Activated CD4-positive, alpha-beta T cell treated with anti-CD3 and anti-CD28 coated beads, Interleukin-2, amount 10 ng/mL, durations not matched to agents 24 days and 14 days (primary cell): ENCODE results near the gene SLC49A4. TPM values are rescaled to one million over a fixed set of nuclear protein-coding genes. Genes with fewer than 3 reads are reported as not detected.

Source experiments
- DNase-seq: peaks from one replicate; pipeline ENCODE4 v3.0.0; 2022
- H3K27ac Mint-ChIP-seq: one replicate; pipeline ENCODE4 v1.8.0; 2022; ENCODE audit warnings: mild to moderate bottlenecking, mixed read lengths
- H3K27me3 Mint-ChIP-seq: one replicate; pipeline ENCODE4 v1.8.0; 2022; ENCODE audit warnings: mixed read lengths
- H3K36me3 Mint-ChIP-seq: one replicate; pipeline ENCODE4 v1.8.0; 2022; ENCODE audit warnings: low read depth, mild to moderate bottlenecking, mixed read lengths
- H3K4me1 Mint-ChIP-seq: one replicate; pipeline ENCODE4 v1.8.0; 2021; ENCODE audit warnings: mixed read lengths
- H3K4me3 Mint-ChIP-seq: one replicate; pipeline ENCODE4 v1.8.0; 2022; ENCODE audit warnings: mild to moderate bottlenecking, moderate library complexity, mixed read lengths
- H3K9me3 Mint-ChIP-seq: one replicate; pipeline ENCODE4 v1.8.0; 2021; ENCODE audit warnings: mixed read lengths
- intact Hi-C: fragments of 100-400 bp; cut with micrococcal nuclease; formaldehyde crosslinking; loops from one replicate; pipeline ENCODE4 v1.15.1; 2023
- total RNA-seq: library from RNA; stranded (reverse); gene quantifications from 2 replicates; pipeline ENCODE4 v1.2.3, GENCODE V29; 2022

Gene SLC49A4
- total RNA-seq, 1 donor from 2014 or later = 1.4 TPM

DNA sequence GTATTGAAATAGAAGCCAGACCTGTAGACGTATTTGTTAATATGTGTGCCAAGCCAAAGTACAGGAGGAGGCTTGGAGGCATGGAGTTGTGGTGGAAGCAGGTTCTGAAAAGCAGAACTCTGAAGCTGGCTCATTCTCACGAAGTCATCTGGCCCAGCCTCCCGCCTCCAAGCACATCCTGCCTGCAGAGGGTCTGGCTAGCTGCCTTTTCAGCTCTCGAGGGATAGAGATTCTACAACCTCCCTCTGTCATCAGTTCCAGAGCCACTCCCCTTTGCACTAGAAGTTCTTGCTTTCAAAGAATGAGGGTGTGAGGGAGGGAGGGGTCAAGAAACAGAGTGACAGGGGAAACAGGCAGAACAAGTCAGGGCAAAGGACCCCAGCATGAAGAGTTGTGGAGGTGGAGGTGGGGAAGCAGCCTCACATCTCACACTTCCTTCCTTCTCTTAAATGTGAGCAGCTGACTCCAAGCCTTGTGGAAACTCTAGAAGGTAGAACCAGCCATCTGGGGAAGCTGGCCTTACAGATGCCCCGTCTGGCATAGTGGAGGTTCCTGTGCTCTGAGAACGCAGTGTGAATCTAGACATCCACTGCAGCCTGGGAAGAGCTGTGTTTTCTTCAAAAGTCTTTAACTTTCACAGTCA, 95.3 kb downstream of the SLC49A4 start:
- H3K4me3 Mint-ChIP-seq = no peak overlapping the region
- no peak overlapping the region for H3K27ac Mint-ChIP-seq
- intact Hi-C loops = no loop called here
- no peaks in the 10 kb centered on the region for H3K9me3 Mint-ChIP-seq
- H3K27me3 Mint-ChIP-seq = peaks cover 5% of the 10 kb centered on the region
- peaks cover 19% of the 10 kb centered on the region for H3K4me1 Mint-ChIP-seq
- DNase-seq = peak; percentile 69
- H3K36me3 Mint-ChIP-seq = no peaks in the 10 kb centered on the region

DNA sequence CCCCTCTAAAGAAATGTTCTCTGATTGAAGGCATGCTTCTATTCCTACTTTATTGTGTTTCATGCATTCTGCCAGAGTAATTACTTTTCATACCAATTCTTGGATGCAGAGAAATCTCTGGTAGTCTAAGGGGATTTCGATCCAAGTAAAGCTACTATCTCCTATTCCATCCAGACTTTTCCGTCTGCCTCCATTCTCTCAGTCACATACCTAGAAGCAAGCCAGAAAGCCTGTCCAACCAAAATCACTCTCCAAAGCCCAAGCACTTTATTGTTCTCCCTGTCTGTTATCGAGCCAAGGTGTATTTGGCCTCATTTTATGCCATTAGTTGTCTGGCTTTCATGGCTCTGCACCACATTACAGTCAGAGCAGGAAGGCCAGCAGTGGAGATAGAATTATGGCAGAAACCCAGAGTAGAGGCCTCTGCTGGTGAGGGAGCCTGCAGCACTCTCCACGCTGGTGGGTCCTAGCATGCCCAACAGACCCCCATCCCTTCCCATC, 95.9 kb downstream of the SLC49A4 start:
- no peaks in the 10 kb centered on the region for H3K36me3 Mint-ChIP-seq
- no peak for DNase-seq
- H3K9me3 Mint-ChIP-seq = no peaks in the 10 kb centered on the region
- no peak overlapping the region for H3K4me3 Mint-ChIP-seq
- peaks cover 3% of the 10 kb centered on the region for H3K27me3 Mint-ChIP-seq
- peaks cover 19% of the 10 kb centered on the region for H3K4me1 Mint-ChIP-seq
- intact Hi-C loops = no loop called here
- no peak overlapping the region for H3K27ac Mint-ChIP-seq

DNA sequence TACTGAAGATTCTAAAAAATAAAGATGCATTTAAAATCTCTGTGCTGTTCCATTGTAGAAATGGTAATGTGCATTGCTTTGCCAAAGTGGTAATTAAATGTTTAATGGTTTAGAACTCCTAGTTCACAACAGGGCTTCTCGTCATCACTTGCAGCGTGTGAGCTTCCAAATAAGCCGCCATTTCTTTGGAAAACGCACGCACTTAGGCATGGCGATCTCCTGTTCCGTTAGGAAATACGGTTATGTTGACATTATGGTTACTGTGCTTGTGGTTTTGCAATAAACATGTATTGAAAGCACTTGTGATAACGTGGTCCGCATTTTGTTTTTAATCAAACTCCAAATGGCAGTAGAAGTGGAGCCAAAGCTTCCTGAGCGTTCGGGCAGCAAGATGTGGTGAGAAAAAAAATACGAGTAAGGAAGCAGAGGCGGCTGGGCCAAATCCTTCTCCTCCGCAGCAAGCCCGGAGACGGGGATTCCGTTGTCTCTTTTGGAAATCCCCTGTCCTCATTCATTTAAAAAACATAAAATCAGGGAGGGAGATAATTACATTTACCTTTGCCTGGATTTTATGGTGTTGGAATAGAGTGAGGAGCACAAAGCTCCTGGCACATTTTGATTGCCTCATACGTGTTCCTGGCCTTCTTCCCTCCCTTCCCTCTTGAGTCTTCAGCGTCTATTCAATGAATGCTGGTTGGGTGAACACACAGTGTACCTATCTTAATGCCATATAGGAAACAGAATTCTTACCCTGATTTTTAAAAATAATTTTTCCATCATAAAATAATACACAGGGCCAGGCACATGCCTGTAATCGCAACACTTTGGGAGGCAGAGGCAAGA, 97.5 kb downstream of the SLC49A4 start:
- no peak overlapping the region for H3K27ac Mint-ChIP-seq
- H3K36me3 Mint-ChIP-seq = no peaks in the 10 kb centered on the region
- peaks cover 8% of the 10 kb centered on the region for H3K27me3 Mint-ChIP-seq
- no peak overlapping the region for H3K4me3 Mint-ChIP-seq
- H3K9me3 Mint-ChIP-seq = no peaks in the 10 kb centered on the region
- intact Hi-C loops = no loop called here
- no peak for DNase-seq
- peaks cover 19% of the 10 kb centered on the region for H3K4me1 Mint-ChIP-seq

DNA sequence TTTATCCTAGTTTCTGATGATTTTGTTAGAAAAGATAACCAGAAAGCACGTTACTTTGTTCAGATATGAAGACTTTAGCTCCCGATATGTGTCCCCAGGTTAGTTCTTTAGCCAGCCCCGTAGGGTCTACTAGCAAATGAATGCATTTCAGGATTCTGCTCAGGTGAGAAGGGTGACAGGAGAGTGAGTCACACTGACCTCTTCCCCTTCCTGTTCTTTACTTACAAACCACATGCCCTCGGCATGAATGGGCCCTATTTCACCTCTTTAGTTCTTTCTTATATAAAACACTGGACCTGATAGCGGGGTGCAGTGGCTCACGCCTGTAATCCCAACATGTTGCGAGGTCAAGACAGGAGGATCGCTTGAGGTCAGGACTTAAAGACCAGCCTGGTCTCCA, 98.4 kb downstream of the SLC49A4 start:
- intact Hi-C loops = no loop called here
- peak; percentile 63 for DNase-seq

DNA sequence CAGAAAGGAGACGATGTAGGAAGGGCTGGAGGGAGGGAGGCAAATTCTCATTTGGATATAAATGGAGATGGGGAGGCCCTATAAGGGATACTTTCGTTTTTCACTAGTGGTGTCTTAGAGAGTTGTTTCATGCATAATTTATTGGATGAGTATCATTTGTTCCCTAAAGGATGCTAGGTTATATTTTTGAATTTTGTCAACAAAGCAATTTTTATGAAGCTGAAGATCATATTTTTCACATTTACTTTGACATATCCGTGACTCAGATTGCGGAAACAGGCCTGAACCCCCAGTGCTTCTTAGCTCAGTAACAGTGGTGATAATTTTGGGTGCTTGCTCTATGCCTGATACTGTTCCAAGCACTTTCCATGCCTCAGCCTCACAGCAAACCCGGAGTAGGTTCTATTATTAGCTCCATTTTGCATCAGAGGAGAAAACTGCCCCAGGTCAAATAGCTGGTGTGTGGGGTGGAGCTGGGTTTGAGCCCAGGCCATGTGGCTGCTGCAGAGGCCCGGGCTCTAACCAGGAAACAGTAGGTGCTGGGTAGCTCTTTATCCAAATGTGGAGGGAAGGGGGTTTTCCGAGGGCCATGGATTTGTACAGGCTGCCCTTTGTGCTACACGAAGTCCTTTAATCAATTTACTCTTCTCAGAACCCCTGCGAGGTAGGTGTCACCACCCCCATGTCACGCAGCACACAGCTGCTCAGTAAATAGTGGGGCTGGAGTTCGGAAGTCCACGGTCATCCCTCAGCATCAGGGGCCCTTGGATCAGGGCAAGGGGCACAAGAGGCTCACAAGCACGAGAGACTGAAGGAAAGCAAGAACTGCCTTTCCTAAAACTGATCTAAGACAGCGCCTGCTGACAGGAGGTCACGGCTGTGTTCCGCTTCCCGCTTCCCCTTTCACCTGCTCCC, 99.1 kb downstream of the SLC49A4 start:
- no peak overlapping the region for H3K4me3 Mint-ChIP-seq
- H3K36me3 Mint-ChIP-seq = no peaks in the 10 kb centered on the region
- intact Hi-C loops = no loop called here

More for the DNA sequence above, 98.4 kb downstream of the SLC49A4 start:
- no peak overlapping the region for H3K27ac Mint-ChIP-seq
- no peaks in the 10 kb centered on the region for H3K9me3 Mint-ChIP-seq
- H3K27me3 Mint-ChIP-seq = peaks cover 9% of the 10 kb centered on the region
- no peak overlapping the region for H3K4me3 Mint-ChIP-seq
- no peaks in the 10 kb centered on the region for H3K36me3 Mint-ChIP-seq
- peaks cover 19% of the 10 kb centered on the region for H3K4me1 Mint-ChIP-seq

DNA sequence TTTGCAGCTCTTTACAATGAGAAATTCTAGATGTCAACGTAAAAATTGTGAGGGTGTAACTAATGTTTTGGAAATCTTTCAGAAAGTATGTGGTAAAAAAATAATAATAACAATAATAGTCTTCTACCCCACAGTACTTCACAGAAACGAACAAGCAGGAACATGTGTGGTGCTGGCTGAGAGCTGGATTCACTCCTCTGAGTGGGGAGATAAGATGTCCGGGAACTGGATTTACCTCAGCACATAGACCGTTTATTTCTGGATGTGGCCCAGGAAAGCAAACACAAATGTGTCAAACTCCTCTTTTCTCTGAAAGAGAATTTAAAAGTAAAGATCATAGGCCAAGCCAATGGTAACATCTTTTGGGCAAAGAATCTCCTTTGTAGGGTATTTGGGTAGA, 103.4 kb downstream of the SLC49A4 start:
- H3K27me3 Mint-ChIP-seq = peaks cover 19% of the 10 kb centered on the region
- peaks cover 7% of the 10 kb centered on the region for H3K4me1 Mint-ChIP-seq
- DNase-seq = no peak
- no peaks in the 10 kb centered on the region for H3K36me3 Mint-ChIP-seq
- no peaks in the 10 kb centered on the region for H3K9me3 Mint-ChIP-seq
- intact Hi-C loops = no loop called here
- H3K4me3 Mint-ChIP-seq = no peak overlapping the region
- H3K27ac Mint-ChIP-seq = no peak overlapping the region

More for the DNA sequence above, 99.1 kb downstream of the SLC49A4 start:
- DNase-seq = peak; percentile 52
- Mint-ChIP-seq H3K9me3 (no peaks in the 10 kb centered on the region), H3K4me1 (peaks cover 19% of the 10 kb centered on the region), H3K27me3 (peaks cover 15% of the 10 kb centered on the region), H3K27ac (no peak overlapping the region)

DNA sequence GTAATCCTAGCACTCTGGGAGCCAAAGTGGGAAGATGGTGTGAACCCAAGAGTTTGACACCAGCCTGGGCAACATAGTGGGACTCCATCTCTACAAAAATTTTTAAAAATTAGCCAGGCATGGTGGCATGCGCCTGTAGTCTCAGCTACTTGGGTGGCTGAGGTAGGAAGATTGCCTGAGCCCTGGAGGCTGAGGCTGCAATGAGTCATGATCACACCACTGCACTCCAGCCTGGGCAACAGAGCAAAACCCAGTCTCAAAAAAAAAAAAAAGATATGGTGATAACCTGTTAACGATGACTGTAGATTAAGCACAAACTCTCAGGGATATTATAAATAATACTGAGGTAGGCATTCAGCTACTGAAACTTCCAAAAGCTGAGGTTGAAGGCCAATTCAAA, 107.5 kb downstream of the SLC49A4 start:
- intact Hi-C loops = no loop called here
- Mint-ChIP-seq H3K9me3 (no peaks in the 10 kb centered on the region), H3K36me3 (no peaks in the 10 kb centered on the region), H3K27ac (no peak overlapping the region), H3K27me3 (peaks cover 31% of the 10 kb centered on the region), H3K4me3 (no peak overlapping the region), H3K4me1 (no peaks in the 10 kb centered on the region)
- no peak for DNase-seq

DNA sequence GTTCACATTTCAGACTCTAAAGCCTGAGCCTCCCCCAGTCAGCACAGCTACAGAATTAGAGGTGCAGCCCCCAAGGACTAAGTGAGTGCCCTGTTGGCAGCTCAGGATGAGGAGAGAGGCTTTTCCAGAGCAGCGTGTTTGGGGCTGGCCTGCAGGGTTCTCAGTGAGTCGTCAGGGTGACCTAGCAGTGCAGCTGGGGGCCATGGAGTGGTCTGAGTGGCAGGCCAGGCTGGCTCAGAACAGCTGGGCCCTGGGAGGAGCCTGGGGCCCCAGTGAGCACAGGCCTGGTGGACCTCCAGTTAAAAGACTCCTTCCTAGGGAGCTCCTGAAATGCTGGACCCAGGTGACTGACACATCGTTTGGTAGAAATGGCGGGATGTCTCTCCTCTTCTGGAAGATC, 108.3 kb downstream of the SLC49A4 start:
- no peak overlapping the region for H3K4me3 Mint-ChIP-seq
- H3K9me3 Mint-ChIP-seq = no peaks in the 10 kb centered on the region
- H3K4me1 Mint-ChIP-seq = no peaks in the 10 kb centered on the region
- no peak for DNase-seq
- intact Hi-C loops = no loop called here
- H3K36me3 Mint-ChIP-seq = no peaks in the 10 kb centered on the region
- peaks cover 30% of the 10 kb centered on the region for H3K27me3 Mint-ChIP-seq
- no peak overlapping the region for H3K27ac Mint-ChIP-seq

DNA sequence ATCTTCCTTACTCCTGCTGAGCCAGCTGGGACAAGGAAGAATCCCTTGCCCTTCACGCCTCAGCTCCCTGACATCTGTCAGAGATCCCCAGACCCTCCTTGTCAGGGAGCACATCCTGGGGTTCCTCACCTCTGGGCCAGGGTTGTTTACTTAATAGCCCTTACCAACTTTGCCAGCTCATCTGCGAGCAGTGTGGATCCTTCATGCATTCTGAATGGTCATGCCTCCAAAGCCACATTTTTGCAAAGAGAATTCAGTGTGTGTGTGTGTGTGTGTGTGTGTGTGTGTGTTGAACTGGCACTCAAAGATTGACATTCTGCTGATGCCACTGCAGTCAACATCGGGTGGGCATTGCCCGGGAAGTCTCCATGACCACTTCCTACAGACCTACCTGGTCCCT, 112.6 kb downstream of the SLC49A4 start:
- no peak for DNase-seq
- no peaks in the 10 kb centered on the region for H3K9me3 Mint-ChIP-seq
- no peak overlapping the region for H3K27ac Mint-ChIP-seq
- no peaks in the 10 kb centered on the region for H3K4me1 Mint-ChIP-seq
- no peaks in the 10 kb centered on the region for H3K36me3 Mint-ChIP-seq
- intact Hi-C loops = no loop called here
- H3K4me3 Mint-ChIP-seq = no peak overlapping the region
- H3K27me3 Mint-ChIP-seq = peaks cover 31% of the 10 kb centered on the region

DNA sequence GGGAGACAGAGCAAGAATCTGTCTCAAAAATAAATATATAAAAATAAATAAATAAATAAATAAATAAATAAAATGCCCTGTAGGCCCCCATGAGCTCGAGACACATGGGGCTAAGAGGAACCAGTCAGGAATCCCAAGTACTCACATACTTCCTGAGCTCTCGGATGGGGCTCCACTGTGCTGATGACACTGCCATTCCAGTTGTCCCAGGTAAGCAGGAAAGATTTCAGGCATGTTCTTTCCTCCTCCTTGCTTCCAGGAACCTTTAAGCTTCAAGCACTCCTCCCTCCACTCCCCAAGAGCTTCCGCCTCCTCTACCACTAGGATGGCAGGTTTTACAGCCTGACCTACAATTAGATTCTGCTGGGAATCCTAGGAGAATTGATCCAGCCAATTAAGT, 113.4 kb downstream of the SLC49A4 start:
- Mint-ChIP-seq H3K27ac (no peak overlapping the region), H3K9me3 (no peaks in the 10 kb centered on the region), H3K36me3 (no peaks in the 10 kb centered on the region), H3K27me3 (peaks cover 30% of the 10 kb centered on the region), H3K4me1 (no peaks in the 10 kb centered on the region), H3K4me3 (no peak overlapping the region)
- no peak for DNase-seq
- intact Hi-C loops = no loop called here

DNA sequence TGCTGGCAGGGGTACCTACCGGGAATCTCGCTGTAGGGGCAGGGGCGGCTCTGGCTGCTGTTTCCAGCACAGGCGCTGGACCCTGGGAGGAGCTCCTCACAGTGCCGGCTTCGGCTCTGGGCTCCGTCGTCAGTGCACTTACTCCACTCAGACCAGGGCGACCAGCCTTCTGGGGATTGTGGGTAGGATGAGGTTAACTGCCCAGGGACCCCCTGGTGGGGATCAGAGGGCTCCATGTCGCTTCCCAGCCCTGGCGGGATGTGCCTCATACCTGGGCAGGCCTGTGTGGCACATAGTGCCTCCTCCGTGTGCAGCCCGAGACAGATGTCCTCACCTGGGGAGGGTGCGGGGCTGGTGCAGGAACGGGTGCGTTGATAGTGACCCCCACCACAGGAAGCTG, 117.0 kb downstream of the SLC49A4 start:
- no peak for DNase-seq
- intact Hi-C loops = no loop called here
- peaks cover 17% of the 10 kb centered on the region for H3K27me3 Mint-ChIP-seq
- H3K4me1 Mint-ChIP-seq = no peaks in the 10 kb centered on the region
- H3K9me3 Mint-ChIP-seq = no peaks in the 10 kb centered on the region
- no peaks in the 10 kb centered on the region for H3K36me3 Mint-ChIP-seq
- no peak overlapping the region for H3K27ac Mint-ChIP-seq
- no peak overlapping the region for H3K4me3 Mint-ChIP-seq

DNA sequence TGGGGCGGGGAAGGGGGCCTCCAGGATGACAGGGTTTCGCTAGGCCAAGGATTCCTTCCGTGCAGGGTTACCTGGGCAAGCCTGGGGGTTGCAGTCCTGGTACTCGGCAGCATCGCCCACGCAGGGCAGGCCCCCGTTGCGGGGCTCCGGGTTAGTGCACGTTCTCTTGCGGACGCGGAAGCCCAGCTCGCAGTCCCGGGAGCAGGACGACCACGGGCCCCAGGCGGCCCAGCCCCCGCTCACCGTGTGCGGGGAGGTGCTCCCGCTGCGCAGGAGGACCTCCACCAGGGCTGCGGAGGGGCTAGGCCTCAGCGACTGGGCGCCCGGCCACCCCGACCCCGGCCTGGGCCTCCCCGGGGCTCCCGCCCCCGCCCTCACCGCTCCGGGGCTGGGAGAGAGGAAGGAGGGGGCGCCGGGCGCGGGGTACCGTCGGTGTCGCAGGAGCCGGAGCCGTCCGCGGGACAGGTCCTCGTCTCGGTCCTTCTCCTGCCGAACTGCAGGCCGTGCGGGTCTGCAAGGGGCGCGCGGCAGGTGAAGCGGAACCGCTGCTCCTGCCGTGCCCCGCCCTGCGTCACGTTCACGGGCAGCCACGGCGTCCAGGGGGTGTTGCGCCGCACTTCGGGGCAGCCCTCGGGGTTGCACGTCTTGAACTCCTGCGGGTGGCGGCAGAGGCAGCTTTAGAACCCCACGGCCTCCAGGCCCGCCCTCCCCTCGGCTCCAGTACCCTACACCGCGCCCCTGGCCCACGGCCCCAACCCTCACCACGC, 118.1 kb downstream of the SLC49A4 start:
- intact Hi-C loops = no loop called here
- Mint-ChIP-seq H3K4me3 (no peak overlapping the region), H3K36me3 (no peaks in the 10 kb centered on the region), H3K4me1 (no peaks in the 10 kb centered on the region), H3K9me3 (no peaks in the 10 kb centered on the region), H3K27me3 (peaks cover 20% of the 10 kb centered on the region), H3K27ac (no peak overlapping the region)
- DNase-seq = no peak

DNA sequence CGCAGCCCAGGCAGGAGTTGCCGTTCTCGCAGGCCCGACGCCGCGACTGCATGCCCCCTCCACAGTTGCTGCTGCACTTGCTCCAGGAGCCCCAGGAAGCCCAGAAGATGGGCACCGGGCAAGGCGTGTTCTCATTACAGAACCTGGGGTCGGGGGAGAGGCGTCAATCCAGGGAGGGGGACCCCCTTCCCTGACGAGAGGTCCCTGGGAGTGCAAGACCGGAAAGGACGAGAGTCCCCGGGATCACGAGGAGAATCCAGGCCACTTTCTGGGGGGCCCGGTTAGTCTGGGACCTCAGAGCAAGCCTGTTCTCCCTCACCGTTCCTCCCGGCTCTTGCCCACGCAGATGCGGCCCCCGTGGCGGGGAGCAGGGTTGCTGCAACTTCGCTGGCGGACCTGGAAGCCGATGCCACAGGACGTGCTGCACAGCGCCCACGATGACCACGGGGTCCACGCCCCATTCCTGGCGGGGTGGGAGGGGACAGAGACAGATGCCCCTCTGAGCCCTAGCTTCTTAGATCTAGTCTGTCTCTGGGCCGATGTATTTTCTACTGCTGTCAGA, 118.8 kb downstream of the SLC49A4 start:
- Mint-ChIP-seq H3K4me1 (no peaks in the 10 kb centered on the region), H3K4me3 (no peak overlapping the region), H3K27ac (no peak overlapping the region), H3K27me3 (peaks cover 21% of the 10 kb centered on the region), H3K9me3 (no peaks in the 10 kb centered on the region), H3K36me3 (no peaks in the 10 kb centered on the region)
- intact Hi-C loops = no loop called here
- DNase-seq = no peak
